ENCODE results near the gene NIF3L1.
"Not testable (repeated sequence)": the region's sequence is repeated elsewhere in the genome, so short reads cannot be mapped to it uniquely, and the experiment has no call there.

NIF3L1 gene

DNA sequence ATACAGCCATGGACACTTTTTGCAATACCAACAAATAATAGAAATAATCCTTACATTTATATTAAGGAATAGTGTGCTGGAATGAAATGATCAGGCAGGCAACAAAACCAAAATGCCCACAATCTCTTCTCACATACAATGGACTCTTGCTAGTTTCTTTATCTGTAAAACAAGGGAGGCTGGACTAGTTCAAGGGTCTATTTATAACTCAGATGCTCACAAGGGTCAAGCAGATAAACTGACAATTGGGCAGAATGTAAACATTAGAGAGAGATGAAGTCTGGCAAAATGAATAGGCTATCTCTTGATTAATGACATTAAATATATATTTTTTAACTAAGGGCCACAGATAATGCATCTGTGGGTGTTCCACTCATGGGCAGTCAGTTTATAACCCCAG, 11.7 kb upstream of the NIF3L1 start:
- no peak for DNase-seq

DNA sequence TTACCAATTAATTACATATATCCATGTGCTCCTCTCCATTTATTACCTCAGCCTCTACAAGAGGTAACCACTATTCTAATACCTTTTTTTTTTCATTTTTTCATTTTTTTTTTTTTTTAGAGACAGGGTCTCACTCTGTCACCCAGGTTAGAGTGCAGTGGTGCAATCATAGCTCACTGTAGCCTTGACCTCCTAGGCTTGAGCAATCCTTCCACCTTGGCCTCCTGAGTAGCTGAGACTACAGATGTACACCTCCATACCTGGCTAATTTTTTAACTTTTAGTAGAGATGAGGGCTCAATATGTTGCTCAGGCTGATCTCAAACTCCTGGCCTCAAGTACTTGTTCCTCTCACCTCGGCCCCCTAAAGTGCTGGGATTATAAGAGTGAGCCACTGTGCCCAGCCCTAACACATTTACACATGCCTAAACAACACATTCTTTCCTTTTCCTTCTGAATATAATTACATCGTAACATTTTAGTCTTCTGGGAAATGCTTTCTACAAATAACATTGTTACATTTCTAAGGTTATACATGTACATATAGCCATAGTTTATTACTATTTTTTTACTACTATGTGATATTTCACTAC, 10.8 kb upstream of the NIF3L1 start:
- DNase-seq, result no peak

DNA sequence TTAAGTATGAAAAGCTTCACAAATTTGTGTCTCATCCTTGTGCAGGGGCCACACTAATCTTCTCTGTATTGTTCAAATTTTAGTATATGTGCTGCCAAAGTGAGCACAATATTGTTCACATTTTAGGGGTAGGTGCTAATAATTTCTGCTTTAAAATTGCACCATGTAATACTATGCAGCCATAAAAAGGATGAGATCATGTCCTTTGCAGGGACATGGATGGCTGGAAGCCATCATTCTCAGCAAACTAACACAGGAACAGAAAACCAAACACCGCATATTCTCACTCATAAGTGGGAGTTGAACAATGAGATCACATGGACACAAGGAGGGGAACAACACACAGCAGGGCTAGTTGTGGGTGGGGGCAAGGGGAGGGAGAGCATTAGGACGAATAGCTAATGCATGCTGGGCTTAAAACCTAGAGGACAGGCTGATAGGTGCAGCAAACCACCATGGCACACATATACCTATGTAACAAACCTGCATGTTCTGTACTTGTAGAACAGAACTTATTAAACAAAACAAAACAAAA, 7.4 kb upstream of the NIF3L1 start:
- DNase-seq, result not testable (repeated sequence)

DNA sequence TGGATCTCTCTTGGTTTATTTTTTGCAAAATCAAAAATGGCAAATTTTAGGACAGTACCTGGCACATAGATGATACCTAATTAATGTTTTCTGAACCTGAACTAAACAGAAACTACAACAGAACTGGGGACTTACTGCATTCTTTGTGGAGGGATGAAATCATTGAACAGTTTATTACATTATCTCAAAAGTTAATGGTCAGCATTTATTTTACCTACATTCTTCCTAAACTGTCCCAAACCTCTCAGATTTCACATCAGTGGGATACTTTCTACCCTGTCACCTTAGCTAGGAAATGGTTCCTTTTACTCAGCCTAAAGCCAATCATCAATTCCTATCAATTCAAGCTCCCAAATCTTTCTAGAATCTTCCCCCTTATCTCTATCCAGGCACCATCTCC, 10.3 kb downstream of the NIF3L1 start:
- DNase-seq, result no peak

DNA sequence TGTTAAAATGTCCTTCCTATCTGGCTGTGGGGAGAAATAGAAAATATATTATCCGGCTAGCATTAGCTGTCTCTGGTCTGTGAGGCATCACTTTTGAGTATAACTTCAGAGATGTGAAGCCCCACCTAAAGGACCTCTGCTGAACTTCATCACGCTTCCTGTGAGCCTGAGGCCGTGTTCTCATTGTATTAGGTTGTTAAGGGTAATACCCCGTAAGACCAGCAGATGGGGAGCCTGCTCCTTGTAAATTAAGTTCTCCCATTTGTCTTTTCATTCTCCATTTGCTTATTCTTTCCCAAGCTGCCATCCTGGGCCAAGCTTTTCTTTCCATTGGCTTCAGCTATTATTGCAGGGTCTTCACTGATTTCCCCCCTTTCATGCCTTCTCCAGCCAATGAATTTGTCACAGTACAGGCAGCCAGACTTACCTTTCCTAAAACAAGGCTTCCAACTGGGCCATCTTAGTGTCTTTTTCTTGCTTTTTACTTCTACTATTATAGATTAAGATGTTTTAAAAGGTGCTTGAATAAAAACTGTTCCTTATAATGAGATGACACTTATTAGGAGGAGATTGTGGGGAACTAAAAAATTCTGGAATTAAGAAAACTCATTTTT, 12.4 kb downstream of the NIF3L1 start:
- peak; percentile 85 for DNase-seq

DNA sequence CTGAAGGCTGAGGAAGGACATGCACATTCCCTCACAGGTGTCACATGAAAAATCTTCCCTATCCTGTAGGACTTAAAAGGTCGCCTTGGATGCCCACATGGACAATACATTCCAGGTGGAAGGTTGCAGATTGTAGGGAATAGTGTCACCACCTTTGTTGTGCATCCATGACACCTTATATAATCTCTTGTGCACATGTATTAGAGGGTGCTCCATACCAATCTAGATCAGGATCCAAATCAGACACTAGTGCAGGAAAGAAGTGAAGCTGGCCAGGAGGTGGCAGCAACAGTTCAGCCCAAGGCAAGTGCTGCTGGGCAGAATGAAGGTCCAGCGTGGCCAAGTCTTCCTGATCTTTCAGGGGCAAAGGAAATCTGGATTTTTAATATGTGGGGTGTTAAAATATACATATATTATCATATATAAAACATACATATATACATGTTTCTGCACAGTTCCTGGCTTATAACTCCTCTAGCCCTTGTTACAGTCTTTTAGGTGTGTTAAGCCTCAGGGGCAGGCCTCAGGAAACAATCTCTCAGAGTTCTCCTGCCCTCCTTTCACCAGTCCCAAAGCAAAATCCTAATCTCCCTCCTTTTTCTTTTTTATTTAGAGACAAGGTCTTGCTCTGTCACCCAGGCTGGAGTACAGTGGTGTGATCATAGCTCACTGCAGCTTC, 16.6 kb downstream of the NIF3L1 start:
- DNase-seq, result peak; percentile 66

DNA sequence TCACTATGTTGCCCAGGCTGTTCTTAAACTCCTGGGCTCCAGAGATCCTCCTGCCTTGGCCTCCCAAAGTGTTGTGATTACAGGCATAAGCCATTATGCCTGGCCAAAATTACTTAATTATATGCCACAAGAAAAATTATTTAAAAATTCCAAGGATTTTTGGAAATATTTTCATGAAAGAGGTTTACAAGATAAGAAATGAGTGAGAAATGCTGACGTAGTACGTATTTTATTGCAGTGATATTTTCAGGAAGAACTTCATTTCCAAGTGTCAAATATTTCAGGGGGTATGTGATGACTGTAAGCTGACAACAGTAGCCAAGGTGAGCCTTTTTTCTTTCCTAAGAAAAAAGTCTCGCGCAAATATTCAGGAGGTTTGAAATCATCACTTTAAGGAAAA, 20.8 kb downstream of the NIF3L1 start:
- no peak for DNase-seq

DNA sequence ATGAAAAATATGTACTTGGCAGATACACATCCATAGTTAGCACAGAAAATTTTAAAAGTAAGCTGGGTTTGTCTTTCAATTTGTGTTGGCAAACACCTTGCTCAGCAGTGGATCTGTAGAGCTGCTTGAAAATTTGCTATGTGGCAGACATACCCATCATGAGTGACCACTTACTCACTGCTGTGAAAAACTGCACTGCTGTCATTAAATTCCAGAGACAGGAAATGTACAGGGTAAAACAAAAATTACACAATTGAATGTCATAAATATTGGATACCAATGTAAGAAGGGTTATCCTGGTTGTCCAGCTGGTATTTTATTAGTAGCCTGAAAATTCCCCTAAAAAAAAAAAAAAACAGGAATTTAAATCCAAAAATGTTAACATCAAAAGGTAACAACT, 24.5 kb downstream of the NIF3L1 start:
- DNase-seq, result no peak

DNA sequence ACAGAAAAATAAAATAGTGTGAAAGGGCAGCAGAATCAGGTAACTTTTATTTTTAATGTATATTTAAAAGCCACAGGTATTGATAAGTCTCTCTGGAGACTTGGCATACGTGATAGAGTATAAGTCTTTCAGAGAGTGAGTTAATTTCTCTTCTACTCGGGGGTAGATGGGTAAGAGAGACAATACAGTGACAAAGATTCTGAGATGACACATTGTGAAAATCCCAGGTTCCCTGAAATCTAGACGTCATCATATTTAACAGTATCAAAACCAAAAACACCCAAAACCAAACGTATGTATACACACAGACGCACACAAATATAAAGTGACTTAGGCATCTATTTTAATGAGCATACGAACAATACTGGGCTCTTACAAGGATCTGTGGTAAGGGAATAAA, 33.3 kb downstream of the NIF3L1 start:
- peak; percentile 67 for DNase-seq

DNA sequence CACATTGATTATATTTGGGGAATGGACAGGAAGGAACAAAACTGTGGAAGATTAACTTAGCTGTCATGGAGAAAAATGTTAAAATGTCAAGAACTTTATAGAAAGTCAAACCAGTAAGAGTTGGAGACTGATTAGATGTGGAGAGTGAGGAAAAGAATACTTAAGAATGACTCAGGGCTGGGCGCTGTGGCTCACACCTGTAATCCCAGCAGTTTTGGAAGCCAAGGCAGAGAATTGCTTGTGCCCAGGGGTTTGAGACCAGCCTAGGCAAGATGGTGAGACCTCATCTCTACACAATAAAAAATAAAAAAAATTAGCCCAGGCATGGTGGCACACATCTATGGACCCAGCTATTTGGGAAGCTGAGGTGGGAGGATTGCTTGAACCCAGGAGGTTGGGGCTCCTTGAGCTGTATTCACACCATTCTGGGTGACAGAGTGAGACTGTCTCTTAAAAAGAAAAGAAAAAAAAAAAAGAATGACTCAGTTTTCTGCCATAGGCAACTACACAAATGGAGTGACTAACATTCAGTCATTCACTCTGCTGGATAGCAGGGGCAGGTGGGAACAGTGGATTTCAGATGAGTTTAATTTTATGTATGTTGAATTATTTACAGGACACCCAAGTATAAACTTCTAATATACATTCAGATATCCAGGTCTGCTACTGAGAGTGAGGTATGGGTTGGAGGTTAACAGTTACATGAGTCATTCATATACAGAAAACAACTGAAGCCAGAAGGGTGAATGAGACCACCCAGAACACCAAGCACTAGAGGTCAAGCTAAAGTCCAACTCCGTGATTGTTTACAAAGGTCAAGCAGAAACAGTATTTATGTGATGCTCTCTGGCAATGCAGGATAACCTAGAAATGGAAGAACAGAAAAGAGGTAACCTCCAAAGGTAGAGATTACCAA, 40.4 kb downstream of the NIF3L1 start:
- no peak for DNase-seq

DNA sequence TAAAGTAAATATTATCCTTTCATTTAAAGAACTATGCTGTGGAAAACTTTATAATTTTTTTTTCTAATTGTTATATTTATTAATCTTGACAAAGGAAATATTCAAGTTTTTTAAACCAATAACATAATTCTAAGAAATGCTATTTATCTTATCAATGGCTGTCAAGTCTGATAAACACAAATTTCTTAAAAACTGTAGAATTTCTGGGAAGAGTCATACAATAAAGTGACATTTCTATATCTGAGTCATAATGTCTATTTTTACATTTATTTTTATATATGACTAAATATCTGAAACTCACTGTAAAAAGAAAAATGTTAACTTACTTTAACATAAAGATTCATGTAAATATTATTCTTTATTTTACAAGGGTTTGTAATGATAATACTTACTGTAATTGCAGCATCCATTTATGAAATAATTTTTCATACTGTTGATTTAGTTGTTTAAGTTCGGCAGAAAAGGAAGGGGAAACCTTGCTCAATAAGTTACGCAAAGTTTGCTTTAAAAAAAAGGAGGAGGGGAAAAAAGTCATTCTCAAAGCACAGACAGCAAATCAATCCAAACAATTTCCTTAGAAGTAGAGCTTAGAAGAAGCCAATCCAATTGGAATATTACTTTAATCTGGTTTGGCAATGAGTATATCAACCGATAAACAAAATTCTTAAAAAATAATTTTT, 41.9 kb downstream of the NIF3L1 start:
- no peak for DNase-seq

DNA sequence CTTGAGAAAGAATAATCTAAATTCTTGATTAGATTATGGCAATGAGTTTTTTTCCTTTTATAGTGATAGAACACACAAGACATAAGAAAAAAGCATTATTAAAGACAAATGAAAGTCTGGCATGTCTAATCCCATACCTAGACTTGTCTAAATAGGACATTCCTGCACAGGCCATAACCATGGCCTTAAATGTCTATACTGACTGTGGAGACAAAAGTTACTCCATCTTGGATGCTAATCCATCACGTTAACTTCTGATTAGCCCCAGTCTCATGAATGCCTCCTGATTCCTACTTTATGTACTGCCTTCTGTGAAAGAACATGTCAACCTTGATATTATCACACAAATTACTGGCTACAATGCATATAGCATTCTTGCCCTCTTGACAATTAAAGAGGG, 50.7 kb downstream of the NIF3L1 start:
- no peak for DNase-seq

DNA sequence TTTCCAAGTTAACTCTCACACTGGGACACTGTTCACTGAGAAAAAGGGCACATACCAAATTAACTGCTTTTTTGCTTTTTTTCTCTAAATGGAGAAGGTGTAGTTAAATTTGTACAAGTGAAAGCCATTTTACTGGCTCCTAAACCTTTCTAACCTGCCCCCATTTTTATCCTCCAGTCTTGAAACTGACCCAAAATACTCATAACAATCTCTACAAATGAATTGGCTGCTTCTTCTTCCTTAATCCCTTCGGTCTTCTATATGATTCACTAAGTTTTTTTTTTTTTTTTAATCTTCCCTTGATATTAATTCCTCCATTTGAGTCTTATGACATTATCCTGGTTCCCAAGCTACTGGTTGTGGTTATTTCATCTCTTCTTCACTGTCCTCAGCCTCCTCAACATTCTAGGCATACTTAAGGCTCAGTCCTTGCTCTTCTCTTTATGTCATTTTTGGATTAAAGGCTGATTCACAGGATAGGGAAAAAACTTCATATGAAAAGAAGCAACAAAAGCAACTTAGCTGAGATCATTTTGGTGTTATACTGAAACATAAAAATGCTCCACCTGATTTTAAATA, 54.4 kb downstream of the NIF3L1 start:
- peak; percentile 73 for DNase-seq

DNA sequence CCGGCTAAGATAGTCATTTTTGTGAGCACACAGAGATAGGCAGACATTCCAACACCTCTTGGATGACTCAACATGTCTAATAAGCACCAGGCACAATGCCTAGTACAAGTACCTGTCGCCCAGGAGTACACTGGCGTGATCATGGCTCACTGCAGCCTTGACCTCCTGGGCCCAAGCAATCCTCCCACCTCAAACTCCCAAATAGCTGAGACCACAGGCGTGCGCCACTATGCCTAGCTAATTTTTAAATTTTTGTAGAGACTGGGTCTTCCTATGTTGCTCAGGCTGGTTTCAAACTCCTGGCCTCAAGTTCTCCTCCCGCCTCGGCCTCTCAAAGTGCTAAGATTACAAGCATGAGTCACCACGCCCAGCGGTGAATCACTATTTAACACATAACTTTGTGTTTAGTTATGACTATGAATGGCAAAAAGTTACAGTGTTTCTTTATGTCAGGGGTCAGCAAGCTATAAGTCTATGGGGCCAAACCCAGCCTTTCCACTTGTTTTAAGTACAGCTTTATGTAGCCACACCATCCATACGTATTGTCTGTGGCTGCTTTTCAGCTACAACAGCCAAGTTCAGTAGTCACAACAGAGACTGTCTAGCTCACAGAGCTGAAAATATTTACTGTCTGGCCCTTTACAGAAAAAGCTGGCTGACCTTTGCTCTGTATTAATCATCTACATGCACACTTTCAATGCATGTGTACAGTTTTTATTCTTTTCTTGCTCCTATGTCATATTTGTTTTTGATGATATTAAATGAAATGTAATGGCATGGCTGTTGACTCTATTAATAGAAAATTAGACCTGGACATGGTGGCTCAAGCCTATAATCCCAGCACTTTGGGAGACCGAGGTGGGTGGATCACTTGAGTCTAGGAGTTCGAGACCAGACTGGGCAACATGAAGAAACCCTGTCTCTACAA, 55.6 kb downstream of the NIF3L1 start:
- peak; percentile 87 for DNase-seq

DNA sequence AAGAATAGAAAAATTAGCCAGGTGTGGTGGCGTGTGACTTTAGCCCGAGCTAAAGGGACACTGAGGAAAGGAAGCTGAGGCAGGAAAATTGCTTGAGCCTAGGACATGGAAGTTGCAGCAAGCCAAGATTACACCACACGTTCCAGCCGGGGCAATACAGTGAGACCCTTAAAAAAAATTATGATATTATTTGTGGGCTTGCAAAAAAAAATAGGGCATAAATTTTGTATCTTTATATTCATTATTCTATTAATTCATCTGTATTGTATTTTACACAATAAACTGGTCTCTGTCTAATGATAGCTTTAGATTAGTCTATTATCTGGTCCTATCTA, 56.2 kb downstream of the NIF3L1 start:
- DNase-seq, result no peak

DNA sequence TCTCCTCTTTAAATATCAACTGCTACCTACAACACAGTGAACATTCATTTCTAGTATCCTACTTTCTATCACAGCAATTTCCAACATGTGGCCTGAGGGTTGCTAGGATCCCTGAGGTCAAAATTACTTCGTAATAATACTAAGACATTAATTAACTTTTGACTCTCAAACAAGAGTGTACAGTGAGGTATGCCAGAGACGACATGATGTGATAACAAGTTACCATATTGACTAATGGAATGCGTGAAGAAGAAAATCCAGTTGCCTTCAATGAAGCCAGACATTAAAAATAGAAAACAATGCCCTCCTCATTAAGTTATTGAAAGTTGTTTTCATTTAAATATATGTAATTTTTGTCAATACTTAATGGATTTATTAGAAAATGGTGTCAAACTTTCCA, 61.2 kb downstream of the NIF3L1 start:
- no peak for DNase-seq

All from activated CD4-positive, alpha-beta T cell treated with anti-CD3 and anti-CD28 coated beads, Interleukin-10, Interleukin-2, amounts not matched to agents 100 ng/mL and 50 ng/mL, durations not matched to agents 16 hours and 8 hours (primary cell).